NT2/D1 (cell line): ENCODE data around the gene OLFML1.

Source experiments
- DNase-seq: peaks from one replicate; pipeline ENCODE4 v3.0.0-alpha.2; 2011; ENCODE audit warnings: low read depth, low spot score
- H3K27me3 ChIP-seq: 2 replicates; pipeline ENCODE4 v1.6.0; 2011; ENCODE audit warnings: mild to moderate bottlenecking; ENCODE audit not compliant: insufficient read length, insufficient read depth
- H3K36me3 ChIP-seq: 2 replicates; pipeline ENCODE4 v1.6.1; 2011; ENCODE audit warnings: mild to moderate bottlenecking, low read length, mixed read lengths; ENCODE audit not compliant: insufficient read depth, insufficient read length
- H3K4me1 ChIP-seq: 2 replicates; pipeline ENCODE4 v1.5.1; 2011; ENCODE audit not compliant: insufficient read depth, insufficient read length
- H3K4me3 ChIP-seq: 2 replicates; pipeline ENCODE4 v1.5.1; 2011; ENCODE audit warnings: low read depth; ENCODE audit not compliant: insufficient read length
- H3K9ac ChIP-seq: 2 replicates; pipeline ENCODE4 v1.6.0; 2011; ENCODE audit warnings: low read depth; ENCODE audit not compliant: insufficient read length
- H3K9me3 ChIP-seq: 2 replicates; pipeline ENCODE4 v1.5.1; 2011; ENCODE audit warnings: mild to moderate bottlenecking, low read length; ENCODE audit not compliant: insufficient read depth
- SUZ12 ChIP-seq: IDR thresholded peaks from 2 replicates; pipeline ENCODE4 v1.6.1; 2011; ENCODE audit not compliant: insufficient read length, insufficient read depth; ENCODE audit errors: extremely low read depth
- YY1 ChIP-seq: IDR thresholded peaks from 2 replicates; pipeline ENCODE4 v1.6.1; 2011; ENCODE audit not compliant: insufficient read length, insufficient read depth
- ZNF274 ChIP-seq: IDR thresholded peaks from 2 replicates; pipeline ENCODE4 v1.6.1; 2011; ENCODE audit warnings: mild to moderate bottlenecking, low read depth, low read length

OLFML1 gene

GRCh38 chr11:7540830-7541555, 55.7 kb downstream of the OLFML1 start:
- TF ChIP-seq SUZ12 (no peak), ZNF274 (no peak), YY1 (no peak)
- no peak overlapping the region for H3K4me3 ChIP-seq
- H3K27me3 ChIP-seq, result no peaks in the 10 kb centered on the region
- H3K9me3 ChIP-seq, result no peaks in the 10 kb centered on the region
- no peak for DNase-seq
- no peaks in the 10 kb centered on the region for H3K36me3 ChIP-seq
- H3K4me1 ChIP-seq, result peaks cover 2% of the 10 kb centered on the region
- H3K9ac ChIP-seq, result no peak overlapping the region

- no peak overlapping the region for H3K4me3 ChIP-seq
- no peaks in the 10 kb centered on the region for H3K36me3 ChIP-seq
These were observed 58.0 kb downstream of the OLFML1 start for GRCh38 chr11:7543302-7543701.

GRCh38 chr11:7544021-7544420, 58.7 kb downstream of the OLFML1 start:
- Histone ChIP-seq H3K4me1 (peaks cover 13% of the 10 kb centered on the region), H3K36me3 (no peaks in the 10 kb centered on the region), H3K9me3 (no peaks in the 10 kb centered on the region), H3K9ac (no peak overlapping the region), H3K27me3 (no peaks in the 10 kb centered on the region), H3K4me3 (no peak overlapping the region)
- no peak for DNase-seq
- TF ChIP-seq YY1, result no peak

More at GRCh38 chr11:7543302-7543701, 58.0 kb downstream of the OLFML1 start:
- DNase-seq, result no peak
- H3K9ac ChIP-seq, result no peak overlapping the region
- peaks cover 8% of the 10 kb centered on the region for H3K4me1 ChIP-seq
- TF ChIP-seq YY1 (no peak), SUZ12 (no peak), ZNF274 (no peak)
- H3K9me3 ChIP-seq, result no peaks in the 10 kb centered on the region
- H3K27me3 ChIP-seq, result no peaks in the 10 kb centered on the region

- Histone ChIP-seq H3K9me3 (no peaks in the 10 kb centered on the region), H3K4me1 (peaks cover 13% of the 10 kb centered on the region), H3K9ac (no peak overlapping the region), H3K27me3 (no peaks in the 10 kb centered on the region), H3K4me3 (no peak overlapping the region), H3K36me3 (no peaks in the 10 kb centered on the region)
- no peak for DNase-seq
- TF ChIP-seq ZNF274 (no peak), SUZ12 (no peak), YY1 (no peak)
These were observed 60.3 kb downstream of the OLFML1 start for GRCh38 chr11:7545611-7546010.

- Histone ChIP-seq H3K4me1 (peaks cover 13% of the 10 kb centered on the region), H3K9ac (no peak overlapping the region), H3K9me3 (no peaks in the 10 kb centered on the region), H3K36me3 (no peaks in the 10 kb centered on the region), H3K4me3 (no peak overlapping the region), H3K27me3 (no peaks in the 10 kb centered on the region)
- TF ChIP-seq YY1 (no peak), SUZ12 (no peak), ZNF274 (no peak)
- no peak for DNase-seq
These were observed 61.1 kb downstream of the OLFML1 start for GRCh38 chr11:7546324-7546791.

- DNase-seq, result no peak
- H3K4me1 ChIP-seq, result peaks cover 13% of the 10 kb centered on the region
- H3K9ac ChIP-seq, result peak overlapping the region; percentile 36
- TF ChIP-seq ZNF274, result no peak
- no peak for TF ChIP-seq YY1
- no peak for TF ChIP-seq SUZ12
- H3K36me3 ChIP-seq, result no peaks in the 10 kb centered on the region
- no peaks in the 10 kb centered on the region for H3K9me3 ChIP-seq
- no peak overlapping the region for H3K4me3 ChIP-seq
- no peaks in the 10 kb centered on the region for H3K27me3 ChIP-seq
These were observed 62.4 kb downstream of the OLFML1 start for GRCh38 chr11:7547687-7548086.

GRCh38 chr11:7548659-7549274, 63.5 kb downstream of the OLFML1 start:
- H3K4me3 ChIP-seq, result no peak overlapping the region
- H3K9me3 ChIP-seq, result no peaks in the 10 kb centered on the region
- peaks cover 13% of the 10 kb centered on the region for H3K4me1 ChIP-seq
- TF ChIP-seq ZNF274, result no peak
- H3K36me3 ChIP-seq, result no peaks in the 10 kb centered on the region
- peak; percentile 38 for DNase-seq
- H3K9ac ChIP-seq, result no peak overlapping the region
- no peaks in the 10 kb centered on the region for H3K27me3 ChIP-seq
